Stimulated activated CD4-positive, alpha-beta T cell treated with anti-CD3 and anti-CD28 coated beads, Interleukin-1b, Interleukin-23, amount 100 ng/mL, for 48 hours (primary cell): ENCODE results near the gene SLC2A4RG.

Source experiments
- DNase-seq: peaks from one replicate; pipeline ENCODE4 v3.0.0-alpha.2; 2020

The SLC2A4RG gene, protein sequence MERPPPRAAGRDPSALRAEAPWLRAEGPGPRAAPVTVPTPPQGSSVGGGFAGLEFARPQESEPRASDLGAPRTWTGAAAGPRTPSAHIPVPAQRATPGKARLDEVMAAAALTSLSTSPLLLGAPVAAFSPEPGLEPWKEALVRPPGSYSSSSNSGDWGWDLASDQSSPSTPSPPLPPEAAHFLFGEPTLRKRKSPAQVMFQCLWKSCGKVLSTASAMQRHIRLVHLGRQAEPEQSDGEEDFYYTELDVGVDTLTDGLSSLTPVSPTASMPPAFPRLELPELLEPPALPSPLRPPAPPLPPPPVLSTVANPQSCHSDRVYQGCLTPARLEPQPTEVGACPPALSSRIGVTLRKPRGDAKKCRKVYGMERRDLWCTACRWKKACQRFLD

DNA sequence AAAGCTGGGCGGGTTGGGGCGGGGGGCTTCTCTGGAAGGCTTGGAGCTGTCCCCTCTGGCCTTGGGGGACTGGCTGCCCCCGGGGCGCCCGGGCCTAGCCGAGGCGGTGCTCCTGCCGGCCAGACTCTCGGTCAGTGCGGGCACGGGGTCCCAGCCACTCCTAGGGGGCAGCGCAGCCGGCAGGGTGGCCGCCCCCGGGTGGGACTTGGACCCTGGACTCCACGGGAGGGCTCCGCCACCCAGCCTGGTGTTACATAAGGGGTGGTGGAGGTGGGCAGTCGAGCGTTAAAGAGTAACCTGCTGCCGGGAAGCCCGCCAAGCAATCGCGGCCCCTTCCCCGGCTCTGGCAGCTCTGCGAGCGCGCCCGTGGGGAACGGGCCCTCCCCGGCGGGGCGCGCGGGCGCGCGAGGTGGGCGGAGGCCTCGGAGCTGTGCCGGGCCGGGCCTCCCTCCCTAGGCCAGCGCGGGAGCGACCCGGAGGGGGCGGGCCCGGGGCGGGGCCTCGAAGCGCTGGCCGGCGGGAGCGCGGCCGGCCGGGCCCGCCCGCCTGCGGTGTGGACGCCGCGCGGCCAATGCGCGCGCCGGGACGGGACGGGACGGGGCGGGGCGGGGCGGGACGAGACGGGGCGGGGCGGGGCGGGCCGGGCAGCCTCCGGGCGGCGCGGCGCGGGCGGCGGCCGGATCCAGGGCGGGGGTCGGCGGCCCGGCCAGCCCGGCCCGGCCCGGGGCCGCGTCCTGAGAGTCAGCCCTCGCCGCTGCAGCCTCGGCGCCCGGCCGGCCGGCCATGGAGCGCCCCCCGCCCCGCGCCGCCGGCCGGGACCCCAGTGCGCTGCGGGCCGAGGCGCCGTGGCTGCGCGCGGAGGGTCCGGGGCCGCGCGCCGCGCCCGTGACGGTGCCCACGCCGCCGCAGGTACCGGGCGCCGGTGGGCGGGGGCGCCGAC is at the start of gene SLC2A4RG:
Gene SLC2A4RG (plus strand): TSS at position 647 of the 940 bp plus-strand sequence. CDS start 137 bp downstream, at position 784.
- DNase-seq: peak; percentile 47

DNA sequence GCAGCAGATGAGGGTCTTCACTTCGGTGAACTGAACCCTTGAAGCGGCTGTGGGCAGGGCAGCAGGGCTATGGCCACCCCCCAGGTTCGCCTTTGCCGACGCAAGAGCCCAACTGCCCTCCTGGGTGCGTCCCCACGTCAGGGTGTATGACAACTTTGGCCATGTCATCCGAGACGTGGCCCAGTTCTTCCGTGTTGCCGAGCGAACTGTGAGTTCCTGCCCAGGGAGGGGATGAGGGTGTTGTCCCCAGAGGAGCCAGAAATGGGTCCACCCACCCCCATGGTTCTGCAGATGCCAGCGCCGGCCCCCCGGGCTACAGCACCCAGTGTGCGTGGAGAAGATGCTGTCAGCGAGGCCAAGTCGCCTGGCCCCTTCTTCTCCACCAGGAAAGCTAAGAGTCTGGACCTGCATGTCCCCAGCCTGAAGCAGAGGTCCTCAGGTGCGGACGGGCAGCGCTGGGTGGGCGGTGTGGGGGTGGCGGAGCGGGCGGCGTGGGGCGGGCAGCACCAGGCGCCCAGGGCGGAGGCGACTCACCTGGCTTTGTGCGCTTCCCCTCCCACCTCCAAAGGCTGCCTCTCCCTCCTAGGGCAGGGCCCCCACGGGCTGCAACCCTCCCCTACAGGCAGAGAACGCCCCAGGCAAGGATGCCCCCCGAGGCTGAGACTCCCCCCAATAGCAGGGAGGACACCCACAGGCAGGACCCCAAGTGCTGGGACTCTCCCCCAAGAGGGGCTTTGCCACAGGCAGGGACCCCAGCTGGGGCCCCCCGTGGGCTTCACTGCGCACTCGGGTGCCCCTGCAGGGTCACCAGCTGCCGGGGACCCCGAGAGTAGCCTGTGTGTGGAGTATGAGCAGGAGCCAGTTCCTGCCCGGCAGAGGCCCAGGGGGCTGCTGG is 49.3 kb upstream of the SLC2A4RG start:
- DNase-seq: no peak

DNA sequence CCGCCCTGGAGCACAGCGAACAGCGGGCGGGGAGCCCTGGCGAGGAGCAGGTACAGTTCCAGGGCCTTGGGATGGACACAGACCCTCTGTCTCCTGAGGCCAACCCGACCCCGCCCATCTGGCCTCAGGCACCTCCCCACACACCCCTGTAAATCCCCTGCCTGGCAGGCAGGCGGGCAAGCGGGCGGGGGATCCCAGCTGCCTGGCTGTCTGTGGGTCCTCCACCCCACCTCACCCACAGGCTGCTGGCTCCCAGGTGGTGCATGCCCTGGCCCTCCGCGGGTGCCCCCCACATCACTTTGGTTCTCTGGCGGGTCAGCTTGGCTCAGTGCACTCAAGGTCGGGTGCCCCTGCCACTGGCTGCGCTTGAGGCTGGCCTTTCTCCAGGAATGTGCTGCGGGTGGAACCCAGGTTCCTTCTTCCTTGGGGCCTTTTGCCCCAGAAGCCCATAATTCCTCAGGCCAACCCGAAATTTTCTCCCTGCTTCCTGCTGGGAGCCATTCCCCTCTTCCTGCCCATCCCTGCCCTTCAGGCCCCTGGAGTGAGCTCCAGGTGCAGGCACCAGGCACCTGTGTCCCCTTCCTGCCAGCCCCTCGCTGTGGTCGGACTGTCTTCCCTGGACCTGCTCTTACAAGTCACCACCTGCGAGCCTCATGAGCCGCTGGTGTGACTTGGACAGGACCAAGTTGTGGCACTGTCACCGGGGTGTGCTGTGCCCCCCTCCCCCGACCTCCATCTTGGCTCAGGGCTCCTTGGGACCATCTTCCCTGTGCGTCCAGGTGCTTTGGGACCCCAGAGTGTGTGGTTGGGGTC is 48.5 kb upstream of the SLC2A4RG start:
- DNase-seq: no peak

DNA sequence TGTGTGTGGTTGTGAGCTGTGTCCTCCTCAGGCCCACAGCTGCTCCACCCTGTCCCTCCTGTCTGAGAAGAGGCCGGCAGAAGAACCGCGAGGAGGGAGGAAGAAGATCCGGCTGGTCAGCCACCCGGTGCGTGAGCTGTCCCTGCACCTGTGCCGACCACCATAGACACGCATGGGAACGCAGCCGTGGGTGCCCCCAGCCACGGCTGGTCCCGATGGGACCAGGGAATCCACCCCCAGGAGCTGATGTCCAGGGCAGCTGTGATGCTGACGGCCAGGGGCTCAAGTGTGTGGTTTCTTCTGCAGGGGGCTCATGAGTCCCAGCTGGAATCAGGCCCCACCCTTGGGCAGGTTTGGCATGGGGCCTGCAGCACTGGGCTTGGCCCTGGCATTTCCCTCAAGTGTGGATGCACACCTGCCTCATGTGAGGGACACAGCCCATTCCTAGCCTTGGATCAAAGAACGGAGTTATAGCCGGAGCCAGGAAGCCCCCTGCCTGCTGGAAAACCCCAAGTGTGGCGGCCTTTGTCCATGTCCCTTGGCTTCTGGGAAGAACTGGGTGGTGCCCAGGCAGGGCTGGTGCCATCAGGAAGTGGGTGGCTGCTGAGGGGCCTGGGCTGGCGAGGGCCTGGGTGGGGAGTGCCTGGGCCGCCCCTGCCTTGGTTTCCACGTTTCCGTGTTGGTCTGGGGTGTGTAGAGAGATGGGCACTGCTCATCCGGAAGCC is 47.7 kb upstream of the SLC2A4RG start:
- DNase-seq: no peak

DNA sequence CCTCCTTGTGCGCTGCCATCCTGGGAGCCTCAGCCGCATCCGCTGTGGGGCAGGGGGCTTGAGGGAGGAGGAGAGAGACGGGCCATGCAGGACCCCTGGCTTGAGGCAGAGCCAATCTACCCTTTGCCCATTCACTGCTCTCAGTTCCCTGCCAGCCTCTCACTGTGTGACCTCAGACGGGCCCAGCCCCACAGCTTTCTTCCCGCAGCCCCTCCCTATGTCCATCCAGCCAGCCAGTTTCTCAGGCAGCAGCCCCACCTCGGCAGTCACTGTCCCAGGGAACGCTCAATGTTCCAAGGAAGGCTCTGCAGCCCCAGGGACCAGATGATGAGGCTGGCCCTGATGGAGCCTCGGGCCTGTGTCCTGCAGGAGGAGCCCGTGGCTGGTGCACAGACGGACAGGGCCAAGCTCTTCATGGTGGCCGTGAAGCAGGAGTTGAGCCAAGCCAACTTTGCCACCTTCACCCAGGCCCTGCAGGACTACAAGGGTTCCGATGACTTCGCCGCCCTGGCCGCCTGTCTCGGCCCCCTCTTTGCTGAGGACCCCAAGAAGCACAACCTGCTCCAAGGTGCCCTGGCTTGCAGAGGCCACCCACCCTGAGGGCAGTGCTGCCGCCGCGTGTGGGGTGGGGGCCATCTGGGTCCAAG is 47.0 kb upstream of the SLC2A4RG start:
- DNase-seq: no peak

DNA sequence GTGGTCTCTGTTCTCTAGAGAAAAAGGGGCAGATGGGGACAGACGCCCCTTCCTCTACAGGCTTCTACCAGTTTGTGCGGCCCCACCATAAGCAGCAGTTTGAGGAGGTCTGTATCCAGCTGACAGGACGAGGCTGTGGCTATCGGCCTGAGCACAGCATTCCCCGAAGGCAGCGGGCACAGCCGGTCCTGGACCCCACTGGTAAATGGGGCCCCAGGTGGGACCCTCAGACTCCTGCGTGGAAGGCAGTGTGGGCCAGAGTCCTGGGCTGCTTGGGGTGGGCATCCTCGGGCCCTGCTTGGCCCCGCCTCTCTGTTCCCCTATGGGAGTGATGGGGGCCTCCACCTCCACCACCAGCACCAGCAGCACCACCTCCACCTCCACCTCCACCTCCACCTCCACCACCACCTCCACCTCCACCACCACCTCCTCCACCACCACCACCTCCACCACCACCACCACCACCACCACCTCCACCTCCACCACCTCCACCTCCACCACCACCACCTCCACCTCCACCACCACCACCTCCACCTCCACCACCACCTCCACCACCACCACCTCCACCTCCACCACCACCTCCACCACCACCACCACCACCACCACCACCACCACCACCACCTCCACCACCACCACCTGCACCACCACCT is 46.4 kb upstream of the SLC2A4RG start:
- no peak for DNase-seq

DNA sequence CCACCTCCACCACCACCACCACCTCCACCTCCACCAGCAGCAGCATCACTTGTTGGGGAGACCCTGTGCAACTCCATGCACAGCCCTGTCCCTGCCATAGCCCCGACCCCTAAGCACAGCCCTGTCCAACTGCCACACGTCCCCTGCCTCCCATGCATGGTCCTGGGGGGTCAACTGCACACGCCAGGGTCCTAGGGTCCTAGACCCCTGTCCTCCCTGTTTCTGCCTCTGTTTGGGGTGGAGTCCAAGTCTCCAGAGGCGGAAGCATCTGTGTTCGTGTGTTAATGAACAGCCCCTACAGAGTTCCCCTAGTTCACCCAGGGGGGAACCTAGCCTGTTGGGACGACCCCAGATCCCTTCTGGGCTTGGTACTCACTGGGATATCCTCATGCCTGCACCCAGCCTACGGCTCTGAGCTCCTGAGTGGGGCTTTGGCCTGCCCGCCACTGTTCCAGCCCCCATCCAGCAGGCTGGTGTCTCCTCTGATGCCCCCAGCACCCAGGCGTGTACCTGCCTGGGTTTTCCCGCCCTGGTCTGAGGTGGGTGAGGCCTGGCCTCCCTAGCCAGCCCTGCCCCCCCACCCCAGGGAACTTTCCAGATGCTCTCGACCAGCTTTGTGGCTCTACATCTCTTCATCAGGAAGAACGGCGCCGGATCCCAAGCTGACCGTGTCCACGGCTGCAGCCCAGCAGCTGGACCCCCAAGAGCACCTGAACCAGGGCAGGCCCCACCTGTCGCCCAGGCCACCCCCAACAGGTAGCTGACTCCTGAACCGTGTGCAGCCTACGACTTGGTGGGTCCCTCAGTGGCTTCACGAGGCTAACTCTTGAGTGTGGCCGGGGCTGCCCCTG is 45.6 kb upstream of the SLC2A4RG start:
- no peak for DNase-seq

DNA sequence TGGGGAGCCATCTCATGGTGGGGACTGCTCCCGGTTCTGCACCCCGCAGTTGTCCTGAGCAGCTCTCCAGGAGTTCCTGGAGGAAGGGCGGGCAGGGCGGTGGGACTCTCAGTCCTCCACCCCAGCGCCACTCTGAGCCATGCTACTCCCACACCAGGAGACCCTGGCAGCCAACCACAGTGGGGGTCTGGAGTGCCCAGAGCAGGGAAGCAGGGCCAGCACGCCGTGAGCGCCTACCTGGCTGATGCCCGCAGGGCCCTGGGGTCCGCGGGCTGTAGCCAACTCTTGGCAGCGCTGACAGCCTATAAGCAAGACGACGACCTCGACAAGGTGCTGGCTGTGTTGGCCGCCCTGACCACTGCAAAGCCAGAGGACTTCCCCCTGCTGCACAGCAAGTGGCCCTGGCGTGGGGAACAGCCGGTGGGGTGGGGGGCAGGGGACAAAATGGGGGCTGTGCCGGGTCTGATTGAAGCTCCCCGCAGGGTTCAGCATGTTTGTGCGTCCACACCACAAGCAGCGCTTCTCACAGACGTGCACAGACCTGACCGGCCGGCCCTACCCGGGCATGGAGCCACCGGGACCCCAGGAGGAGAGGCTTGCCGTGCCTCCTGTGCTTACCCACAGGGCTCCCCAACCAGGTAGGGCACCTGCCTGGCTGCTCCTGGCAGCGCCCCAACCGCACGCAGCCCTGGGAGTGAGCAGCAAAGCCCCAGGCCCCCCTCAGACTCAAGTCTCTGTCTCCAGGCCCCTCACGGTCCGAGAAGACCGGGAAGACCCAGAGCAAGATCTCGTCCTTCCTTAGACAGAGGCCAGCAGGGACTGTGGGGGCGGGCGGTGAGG is 44.8 kb upstream of the SLC2A4RG start:
- DNase-seq: no peak

DNA sequence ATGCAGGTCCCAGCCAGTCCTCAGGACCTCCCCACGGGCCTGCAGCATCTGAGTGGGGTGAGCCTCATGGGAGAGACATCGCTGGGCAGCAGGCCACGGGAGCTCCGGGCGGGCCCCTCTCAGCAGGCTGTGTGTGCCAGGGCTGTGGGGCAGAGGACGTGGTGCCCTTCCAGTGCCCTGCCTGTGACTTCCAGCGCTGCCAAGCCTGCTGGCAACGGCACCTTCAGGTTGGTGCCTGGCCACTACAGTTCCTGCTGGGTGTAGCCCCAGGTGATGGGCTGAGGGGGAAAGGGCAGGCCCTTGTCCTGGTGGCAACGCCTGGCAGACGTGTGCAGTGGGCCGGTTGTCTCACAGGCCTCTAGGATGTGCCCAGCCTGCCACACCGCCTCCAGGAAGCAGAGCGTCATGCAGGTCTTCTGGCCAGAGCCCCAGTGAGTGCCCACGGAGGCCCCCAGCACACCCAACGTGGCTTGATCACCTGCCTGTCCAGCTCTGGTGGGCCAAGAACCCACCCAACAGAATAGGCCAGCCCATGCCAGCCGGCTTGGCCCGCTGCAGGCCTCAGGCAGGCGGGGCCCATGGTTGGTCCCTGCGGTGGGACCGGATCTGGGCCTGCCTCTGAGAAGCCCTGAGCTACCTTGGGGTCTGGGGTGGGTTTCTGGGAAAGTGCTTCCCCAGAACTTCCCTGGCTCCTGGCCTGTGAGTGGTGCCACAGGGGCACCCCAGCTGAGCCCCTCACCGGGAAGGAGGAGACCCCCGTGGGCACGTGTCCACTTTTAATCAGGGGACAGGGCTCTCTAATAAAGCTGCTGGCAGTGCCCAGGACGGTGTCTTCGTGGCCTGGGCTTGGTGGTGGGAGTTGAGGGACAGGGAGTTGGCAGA is 43.9 kb upstream of the SLC2A4RG start:
- no peak for DNase-seq

DNA sequence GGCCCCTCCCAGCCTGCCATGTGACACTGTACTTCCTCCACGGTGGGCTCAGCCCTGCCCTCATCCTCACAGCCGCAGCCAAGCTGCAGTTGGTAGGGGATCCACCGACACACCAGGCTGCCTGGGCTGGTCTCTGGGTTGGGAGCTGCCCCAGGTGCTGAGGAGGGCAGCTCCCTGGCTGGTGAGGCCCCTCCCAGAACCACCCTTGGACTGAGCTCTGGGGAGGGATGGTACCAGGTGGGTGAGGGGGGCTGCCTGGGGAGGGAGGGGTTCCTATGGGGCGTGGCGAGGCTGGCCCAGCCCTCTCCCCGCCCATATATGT is 43.3 kb upstream of the SLC2A4RG start:
- no peak for DNase-seq

DNA sequence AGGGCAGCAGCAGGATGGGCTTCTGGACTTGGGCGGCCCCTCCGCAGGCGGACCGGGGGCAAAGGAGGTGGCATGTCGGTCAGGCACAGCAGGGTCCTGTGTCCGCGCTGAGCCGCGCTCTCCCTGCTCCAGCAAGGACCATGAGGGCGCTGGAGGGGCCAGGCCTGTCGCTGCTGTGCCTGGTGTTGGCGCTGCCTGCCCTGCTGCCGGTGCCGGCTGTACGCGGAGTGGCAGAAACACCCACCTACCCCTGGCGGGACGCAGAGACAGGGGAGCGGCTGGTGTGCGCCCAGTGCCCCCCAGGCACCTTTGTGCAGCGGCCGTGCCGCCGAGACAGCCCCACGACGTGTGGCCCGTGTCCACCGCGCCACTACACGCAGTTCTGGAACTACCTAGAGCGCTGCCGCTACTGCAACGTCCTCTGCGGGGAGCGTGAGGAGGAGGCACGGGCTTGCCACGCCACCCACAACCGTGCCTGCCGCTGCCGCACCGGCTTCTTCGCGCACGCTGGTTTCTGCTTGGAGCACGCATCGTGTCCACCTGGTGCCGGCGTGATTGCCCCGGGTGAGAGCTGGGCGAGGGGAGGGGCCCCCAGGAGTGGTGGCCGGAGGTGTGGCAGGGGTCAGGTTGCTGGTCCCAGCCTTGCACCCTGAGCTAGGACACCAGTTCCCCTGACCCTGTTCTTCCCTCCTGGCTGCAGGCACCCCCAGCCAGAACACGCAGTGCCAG is 42.8 kb upstream of the SLC2A4RG start, which contains the start of gene TNFRSF6B:
Gene TNFRSF6B (plus strand): TSS at position 25 of the 729 bp plus-strand sequence. CDS start 116 bp downstream, at position 141.
- DNase-seq: no peak

DNA sequence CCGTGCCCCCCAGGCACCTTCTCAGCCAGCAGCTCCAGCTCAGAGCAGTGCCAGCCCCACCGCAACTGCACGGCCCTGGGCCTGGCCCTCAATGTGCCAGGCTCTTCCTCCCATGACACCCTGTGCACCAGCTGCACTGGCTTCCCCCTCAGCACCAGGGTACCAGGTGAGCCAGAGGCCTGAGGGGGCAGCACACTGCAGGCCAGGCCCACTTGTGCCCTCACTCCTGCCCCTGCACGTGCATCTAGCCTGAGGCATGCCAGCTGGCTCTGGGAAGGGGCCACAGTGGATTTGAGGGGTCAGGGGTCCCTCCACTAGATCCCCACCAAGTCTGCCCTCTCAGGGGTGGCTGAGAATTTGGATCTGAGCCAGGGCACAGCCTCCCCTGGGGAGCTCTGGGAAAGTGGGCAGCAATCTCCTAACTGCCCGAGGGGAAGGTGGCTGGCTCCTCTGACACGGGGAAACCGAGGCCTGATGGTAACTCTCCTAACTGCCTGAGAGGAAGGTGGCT is 42.2 kb upstream of the SLC2A4RG start:
- DNase-seq: no peak

DNA sequence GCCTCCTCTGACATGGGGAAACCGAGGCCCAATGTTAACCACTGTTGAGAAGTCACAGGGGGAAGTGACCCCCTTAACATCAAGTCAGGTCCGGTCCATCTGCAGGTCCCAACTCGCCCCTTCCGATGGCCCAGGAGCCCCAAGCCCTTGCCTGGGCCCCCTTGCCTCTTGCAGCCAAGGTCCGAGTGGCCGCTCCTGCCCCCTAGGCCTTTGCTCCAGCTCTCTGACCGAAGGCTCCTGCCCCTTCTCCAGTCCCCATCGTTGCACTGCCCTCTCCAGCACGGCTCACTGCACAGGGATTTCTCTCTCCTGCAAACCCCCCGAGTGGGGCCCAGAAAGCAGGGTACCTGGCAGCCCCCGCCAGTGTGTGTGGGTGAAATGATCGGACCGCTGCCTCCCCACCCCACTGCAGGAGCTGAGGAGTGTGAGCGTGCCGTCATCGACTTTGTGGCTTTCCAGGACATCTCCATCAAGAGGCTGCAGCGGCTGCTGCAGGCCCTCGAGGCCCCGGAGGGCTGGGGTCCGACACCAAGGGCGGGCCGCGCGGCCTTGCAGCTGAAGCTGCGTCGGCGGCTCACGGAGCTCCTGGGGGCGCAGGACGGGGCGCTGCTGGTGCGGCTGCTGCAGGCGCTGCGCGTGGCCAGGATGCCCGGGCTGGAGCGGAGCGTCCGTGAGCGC is 41.6 kb upstream of the SLC2A4RG start:
- no peak for DNase-seq

DNA sequence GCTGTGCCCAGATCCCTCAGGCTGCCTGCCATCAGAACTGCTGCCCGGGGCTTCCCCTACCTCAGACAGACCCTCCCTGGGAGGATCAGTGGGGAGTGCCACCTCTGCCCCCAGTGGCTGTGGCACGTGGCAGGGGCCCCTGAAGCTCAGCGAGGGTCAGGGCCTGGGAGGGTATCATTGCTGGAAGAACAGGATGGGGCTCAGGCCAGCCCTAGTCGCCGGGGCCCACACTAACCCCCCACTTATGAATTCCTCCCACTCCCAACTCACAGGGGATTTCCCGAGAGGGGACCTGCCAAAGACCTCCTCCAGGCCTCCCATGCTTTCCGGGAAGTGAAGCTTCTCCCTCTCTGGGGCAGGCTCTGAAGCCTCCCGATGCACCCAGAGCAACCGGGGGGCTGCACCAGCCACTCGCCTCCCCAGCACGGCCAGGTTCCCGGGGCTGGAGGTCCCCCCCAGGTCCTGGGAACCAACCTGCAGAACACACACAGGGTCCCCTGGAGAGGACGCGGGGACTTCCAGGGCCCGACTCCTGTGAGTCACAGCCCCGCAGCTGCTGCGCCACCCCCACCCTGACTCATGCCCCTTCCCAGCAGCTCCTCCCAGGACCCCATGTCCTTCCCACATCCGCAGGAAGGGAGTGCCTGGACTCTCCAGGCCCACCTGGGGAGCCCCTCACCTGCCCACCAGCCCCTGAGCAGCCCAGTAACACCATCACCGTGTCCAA is 40.7 kb upstream of the SLC2A4RG start:
- DNase-seq: peak; percentile 67
